Neural progenitor cell (in vitro differentiated cells): Measurements from ENCODE around the gene SPTBN5. TPM values are rescaled to one million over a fixed set of nuclear protein-coding genes. Genes with fewer than 3 reads are reported as not detected.

Experiments
- DNase-seq: peaks from one replicate; pipeline ENCODE4 v3.0.0-alpha.2; 2016; ENCODE audit warnings: low spot score
- H2AFZ ChIP-seq: fragments of 200-600 bp; sonication (generic); replicated peaks from 2 replicates; pipeline ENCODE4 v1.6.1; 2016; ENCODE audit warnings: antibody characterized with exemption
- H3F3A ChIP-seq: fragments of 200-600 bp; sonication (generic); 2 replicates; pipeline ENCODE4 v1.6.1; 2016; ENCODE audit warnings: antibody characterized with exemption, low read depth
- H3K27ac ChIP-seq: fragments of 200-600 bp; sonication (generic); 2 replicates; pipeline ENCODE4 v1.5.1; 2016; ENCODE audit warnings: mild to moderate bottlenecking
- H3K27me3 ChIP-seq: fragments of 200-600 bp; sonication (generic); 2 replicates; pipeline ENCODE4 v1.6.1; 2016; ENCODE audit warnings: mild to moderate bottlenecking, moderate library complexity
- H3K36me3 ChIP-seq: fragments of 200-600 bp; sonication (generic); 2 replicates; pipeline ENCODE4 v1.5.1; 2016
- H3K4me1 ChIP-seq: fragments of 200-600 bp; sonication (generic); 2 replicates; pipeline ENCODE4 v1.6.1; 2016; ENCODE audit warnings: mixed run types
- H3K4me2 ChIP-seq: fragments of 200-600 bp; sonication (generic); 2 replicates; pipeline ENCODE4 v1.6.1; 2016
- H3K4me3 ChIP-seq: fragments of 200-600 bp; sonication (generic); 2 replicates; pipeline ENCODE4 v1.5.1; 2016
- H3K79me2 ChIP-seq: fragments of 200-600 bp; sonication (generic); 2 replicates; pipeline ENCODE4 v1.6.1; 2016; ENCODE audit warnings: low read depth
- H3K9ac ChIP-seq: fragments of 200-600 bp; sonication (generic); 2 replicates; pipeline ENCODE4 v1.6.1; 2016
- H3K9me3 ChIP-seq: fragments of 200-600 bp; sonication (generic); 2 replicates; pipeline ENCODE4 v1.5.1; 2016; ENCODE audit warnings: low read depth
- H4K20me1 ChIP-seq: fragments of 200-600 bp; sonication (generic); 2 replicates; pipeline ENCODE4 v1.6.1; 2016; ENCODE audit warnings: low read depth
- H3K27ac Mint-ChIP-seq: 3 replicates; pipeline ENCODE4 v1.8.0; 2021; ENCODE audit warnings: mixed read lengths
- H3K27me3 Mint-ChIP-seq: 2 replicates; pipeline ENCODE4 v1.8.0; 2022; ENCODE audit warnings: low read depth, mild to moderate bottlenecking, inconsistent platforms, moderate library complexity, mixed read lengths; ENCODE audit not compliant: insufficient read depth
- H3K36me3 Mint-ChIP-seq: 3 replicates; pipeline ENCODE4 v1.8.0; 2021; ENCODE audit warnings: mixed read lengths
- H3K4me1 Mint-ChIP-seq: 3 replicates; pipeline ENCODE4 v1.8.0; 2021; ENCODE audit warnings: mixed read lengths
- H3K4me3 Mint-ChIP-seq: 3 replicates; pipeline ENCODE4 v1.8.0; 2021; ENCODE audit warnings: mild to moderate bottlenecking, moderate library complexity, mixed read lengths
- H3K9me3 Mint-ChIP-seq: 3 replicates; pipeline ENCODE4 v1.8.0; 2020; ENCODE audit warnings: mixed read lengths
- EZH2 ChIP-seq: fragments of 200-600 bp; sonication (generic); IDR thresholded peaks from 2 replicates; pipeline ENCODE4 v1.6.1; 2017; ENCODE audit warnings: antibody characterized with exemption, mild to moderate bottlenecking, moderate library complexity
- EZH2phosphoT487 ChIP-seq: fragments of 200-600 bp; sonication (generic); IDR thresholded peaks from 2 replicates; pipeline ENCODE4 v1.6.1; 2017; ENCODE audit warnings: antibody characterized with exemption
- total RNA-seq: library from RNA; depleted of rRNA; stranded (reverse); fragments of >200 nt; gene quantifications from 2 replicates; pipeline ENCODE4 v1.2.3, GENCODE V29; 2015; ENCODE audit warnings: low replicate concordance
- TF ChIP-seq, protein P1 (sequence below): fragments of 200-600 bp; sonication (generic); IDR thresholded peaks from 2 replicates; pipeline ENCODE4 v1.5.1; 2017; ENCODE audit warnings: antibody characterized with exemption, mild to moderate bottlenecking

The SPTBN5 gene
- total RNA-seq, 1 donor from 2014 or later: not detected

DNA sequence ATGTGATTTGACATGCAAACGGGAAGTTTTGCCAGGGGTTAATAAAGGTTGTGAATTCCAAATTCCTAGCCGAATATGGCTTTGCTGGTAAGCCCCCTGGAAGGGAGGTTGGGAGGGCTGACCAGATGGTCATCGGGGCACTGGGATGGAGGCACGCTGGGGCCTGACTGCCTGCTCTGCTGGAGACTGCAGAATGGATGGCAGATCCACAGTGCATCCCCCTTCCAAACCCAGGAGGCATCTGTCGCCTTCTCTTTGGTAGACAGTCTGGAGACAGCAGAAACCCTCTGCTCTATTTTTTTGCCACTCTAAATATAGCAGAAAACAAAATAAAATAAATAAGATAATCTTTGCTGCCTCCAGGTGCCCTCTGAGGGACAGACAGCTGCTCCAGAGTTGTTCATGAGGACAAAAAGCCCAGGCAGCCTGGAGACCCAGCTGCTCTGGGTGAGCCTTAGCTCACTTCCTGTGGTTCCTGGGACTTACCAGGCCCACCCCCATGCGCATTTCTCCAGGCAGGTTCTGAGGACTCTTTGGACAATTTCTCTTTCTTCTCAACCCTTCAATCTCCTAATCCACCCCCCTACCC is 6.1 kb upstream of the SPTBN5 start:
- Mint-ChIP-seq H3K27me3 (peaks cover 5% of the 10 kb centered on the region), H3K36me3 (no peaks in the 10 kb centered on the region), H3K4me1 (peaks cover 24% of the 10 kb centered on the region), H3K4me3 (no peak overlapping the region), H3K9me3 (no peaks in the 10 kb centered on the region), H3K27ac (no peak overlapping the region)
- no peaks in the 10 kb centered on the region for H3K9me3 ChIP-seq
- H3K9ac ChIP-seq: no peak overlapping the region
- H3K27ac ChIP-seq: no peak overlapping the region
- no peak overlapping the region for H3K4me2 ChIP-seq
- H2AFZ ChIP-seq: no peak overlapping the region
- H3F3A ChIP-seq: peaks cover 4% of the 10 kb centered on the region
- H3K4me1 ChIP-seq: peaks cover 7% of the 10 kb centered on the region
- no peak overlapping the region for H3K4me3 ChIP-seq
- H3K27me3 ChIP-seq: no peaks in the 10 kb centered on the region
- H3K79me2 ChIP-seq: no peaks in the 10 kb centered on the region
- H3K36me3 ChIP-seq: no peaks in the 10 kb centered on the region
- no peak for DNase-seq
- peaks cover 3% of the 10 kb centered on the region for H4K20me1 ChIP-seq
- TF ChIP-seq, protein P1, sequence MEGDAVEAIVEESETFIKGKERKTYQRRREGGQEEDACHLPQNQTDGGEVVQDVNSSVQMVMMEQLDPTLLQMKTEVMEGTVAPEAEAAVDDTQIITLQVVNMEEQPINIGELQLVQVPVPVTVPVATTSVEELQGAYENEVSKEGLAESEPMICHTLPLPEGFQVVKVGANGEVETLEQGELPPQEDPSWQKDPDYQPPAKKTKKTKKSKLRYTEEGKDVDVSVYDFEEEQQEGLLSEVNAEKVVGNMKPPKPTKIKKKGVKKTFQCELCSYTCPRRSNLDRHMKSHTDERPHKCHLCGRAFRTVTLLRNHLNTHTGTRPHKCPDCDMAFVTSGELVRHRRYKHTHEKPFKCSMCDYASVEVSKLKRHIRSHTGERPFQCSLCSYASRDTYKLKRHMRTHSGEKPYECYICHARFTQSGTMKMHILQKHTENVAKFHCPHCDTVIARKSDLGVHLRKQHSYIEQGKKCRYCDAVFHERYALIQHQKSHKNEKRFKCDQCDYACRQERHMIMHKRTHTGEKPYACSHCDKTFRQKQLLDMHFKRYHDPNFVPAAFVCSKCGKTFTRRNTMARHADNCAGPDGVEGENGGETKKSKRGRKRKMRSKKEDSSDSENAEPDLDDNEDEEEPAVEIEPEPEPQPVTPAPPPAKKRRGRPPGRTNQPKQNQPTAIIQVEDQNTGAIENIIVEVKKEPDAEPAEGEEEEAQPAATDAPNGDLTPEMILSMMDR: no peak
- no peak for TF ChIP-seq EZH2
- no peak for TF ChIP-seq EZH2phosphoT487

- Histone ChIP-seq H3K27ac (no peak overlapping the region), H4K20me1 (no peaks in the 10 kb centered on the region), H3F3A (no peaks in the 10 kb centered on the region), H3K79me2 (no peaks in the 10 kb centered on the region), H3K4me1 (peaks cover 7% of the 10 kb centered on the region), H3K4me3 (no peak overlapping the region), H2AFZ (no peak overlapping the region), H3K4me2 (no peak overlapping the region), H3K9me3 (no peaks in the 10 kb centered on the region), H3K27me3 (no peaks in the 10 kb centered on the region), H3K9ac (no peak overlapping the region), H3K36me3 (no peaks in the 10 kb centered on the region)
- no peak overlapping the region for H3K27ac Mint-ChIP-seq
- peaks cover 13% of the 10 kb centered on the region for H3K4me1 Mint-ChIP-seq
- no peak overlapping the region for H3K4me3 Mint-ChIP-seq
- DNase-seq: no peak
- no peak for TF ChIP-seq EZH2phosphoT487
- TF ChIP-seq EZH2: no peak
- TF ChIP-seq, protein P1: no peak
- H3K27me3 Mint-ChIP-seq: peaks cover 5% of the 10 kb centered on the region
- H3K36me3 Mint-ChIP-seq: no peaks in the 10 kb centered on the region
- no peaks in the 10 kb centered on the region for H3K9me3 Mint-ChIP-seq
These were observed 3.5 kb upstream of the SPTBN5 start for GRCh38 chr15:41897363-41897799.

- Histone ChIP-seq H3K27ac (no peak overlapping the region), H2AFZ (no peak overlapping the region), H3K9me3 (no peaks in the 10 kb centered on the region), H3K4me1 (peaks cover 8% of the 10 kb centered on the region), H3K9ac (no peak overlapping the region), H3K4me3 (no peak overlapping the region), H3K27me3 (no peaks in the 10 kb centered on the region), H3K36me3 (no peaks in the 10 kb centered on the region), H3K4me2 (no peak overlapping the region), H4K20me1 (no peaks in the 10 kb centered on the region), H3F3A (peaks cover 1% of the 10 kb centered on the region), H3K79me2 (no peaks in the 10 kb centered on the region)
- no peak overlapping the region for H3K4me3 Mint-ChIP-seq
- no peak for DNase-seq
- H3K9me3 Mint-ChIP-seq: no peaks in the 10 kb centered on the region
- TF ChIP-seq EZH2: no peak
- TF ChIP-seq, protein P1: no peak
- TF ChIP-seq EZH2phosphoT487: no peak
- H3K36me3 Mint-ChIP-seq: no peaks in the 10 kb centered on the region
- H3K27ac Mint-ChIP-seq: no peak overlapping the region
- H3K4me1 Mint-ChIP-seq: peaks cover 15% of the 10 kb centered on the region
- H3K27me3 Mint-ChIP-seq: peaks cover 5% of the 10 kb centered on the region
These were observed 2.7 kb upstream of the SPTBN5 start for GRCh38 chr15:41896566-41896965.
